HG02973 (cell line): ENCODE data around the gene CRTAC1.

Source experiments
- ATAC-seq: cut with Tn5 transposase; IDR thresholded peaks from one replicate; pipeline ENCODE4 v1.9.1; 2021; ENCODE audit warnings: moderate library complexity; ENCODE audit not compliant: unreplicated experiment

CRTAC1 gene

DNA sequence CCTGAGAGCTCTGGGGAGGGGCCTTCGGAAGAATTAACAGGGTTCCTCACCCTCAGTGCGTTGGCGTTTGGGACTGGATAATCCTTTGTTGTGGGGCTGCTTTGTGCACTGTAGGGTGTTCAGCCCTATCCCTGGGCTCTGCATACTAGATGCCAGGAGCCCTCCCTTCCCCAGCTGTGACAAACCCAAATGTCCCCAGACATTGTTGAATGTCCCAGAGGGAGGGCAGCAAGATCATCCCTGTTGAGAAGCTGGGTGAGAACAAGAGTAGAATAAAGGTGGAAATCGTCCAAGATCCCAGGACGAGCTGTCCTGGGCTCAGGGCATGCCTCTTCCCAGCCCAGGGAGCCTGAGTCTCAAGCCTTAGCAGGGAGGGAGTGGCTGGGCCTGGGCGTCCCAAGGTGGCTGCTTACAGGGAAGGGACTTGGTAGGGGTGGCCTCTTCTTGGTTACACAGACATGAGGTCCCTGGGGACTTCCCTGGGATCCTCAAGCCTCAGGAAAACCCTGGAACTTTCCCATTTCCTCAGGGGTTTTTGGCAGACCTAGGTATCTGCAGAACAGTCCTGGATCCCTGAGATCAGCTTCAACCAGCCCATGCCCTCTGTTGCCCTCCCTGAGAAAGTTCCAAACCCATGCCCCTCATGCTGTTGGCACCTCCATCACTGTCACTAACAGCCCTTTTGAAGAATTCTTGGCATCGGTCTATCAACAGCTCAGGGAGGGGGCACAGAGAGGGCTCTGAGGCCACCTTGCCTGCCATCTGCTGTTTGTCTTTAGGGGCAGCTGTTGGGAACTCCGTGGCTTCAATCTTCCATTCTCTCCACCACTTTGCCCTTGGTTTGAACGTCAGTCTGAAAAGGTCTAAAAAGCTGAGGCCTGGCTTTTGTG lies 127.0 kb downstream of the CRTAC1 start:
- no peak for ATAC-seq

DNA sequence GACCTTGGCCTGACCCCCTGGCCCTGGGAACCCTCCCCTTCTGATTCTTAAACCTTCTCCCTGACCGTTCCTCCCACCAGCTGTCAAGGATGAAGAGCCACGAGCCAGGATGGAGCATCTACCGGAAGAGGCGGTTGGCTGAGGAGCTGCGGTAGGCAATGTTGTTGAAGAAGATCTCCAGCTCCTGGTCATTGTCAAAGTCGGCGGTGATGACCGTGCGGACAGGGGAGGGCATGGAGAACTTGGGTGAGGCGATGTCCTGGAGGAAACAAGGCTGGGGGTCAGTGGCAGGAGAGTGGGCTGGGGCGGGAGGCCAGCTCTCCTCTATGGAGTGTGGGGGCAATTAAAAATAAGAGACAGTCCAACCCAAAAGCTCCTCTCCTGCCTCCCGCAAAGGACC lies 129.0 kb downstream of the CRTAC1 start:
- no peak for ATAC-seq

DNA sequence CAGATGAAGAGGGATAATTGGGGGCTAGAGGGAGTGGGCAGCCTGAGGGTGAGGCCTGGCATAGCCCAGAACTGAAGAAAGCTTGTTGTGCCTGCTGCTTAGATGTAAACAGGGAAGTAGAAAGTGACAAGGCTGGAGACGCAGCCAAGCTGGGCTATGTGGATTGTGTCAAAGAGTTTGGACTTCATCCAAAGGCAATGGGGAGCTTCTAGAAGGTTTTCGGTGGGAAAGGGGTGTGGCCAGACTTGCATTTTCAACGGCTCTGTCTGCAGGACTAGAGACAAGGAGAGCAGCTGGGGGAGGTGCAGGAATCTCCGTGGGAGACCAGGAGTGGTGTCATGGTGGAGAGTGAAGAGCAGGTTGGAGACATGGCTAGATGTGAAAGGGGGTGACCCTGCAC lies 132.0 kb downstream of the CRTAC1 start:
- no peak for ATAC-seq

DNA sequence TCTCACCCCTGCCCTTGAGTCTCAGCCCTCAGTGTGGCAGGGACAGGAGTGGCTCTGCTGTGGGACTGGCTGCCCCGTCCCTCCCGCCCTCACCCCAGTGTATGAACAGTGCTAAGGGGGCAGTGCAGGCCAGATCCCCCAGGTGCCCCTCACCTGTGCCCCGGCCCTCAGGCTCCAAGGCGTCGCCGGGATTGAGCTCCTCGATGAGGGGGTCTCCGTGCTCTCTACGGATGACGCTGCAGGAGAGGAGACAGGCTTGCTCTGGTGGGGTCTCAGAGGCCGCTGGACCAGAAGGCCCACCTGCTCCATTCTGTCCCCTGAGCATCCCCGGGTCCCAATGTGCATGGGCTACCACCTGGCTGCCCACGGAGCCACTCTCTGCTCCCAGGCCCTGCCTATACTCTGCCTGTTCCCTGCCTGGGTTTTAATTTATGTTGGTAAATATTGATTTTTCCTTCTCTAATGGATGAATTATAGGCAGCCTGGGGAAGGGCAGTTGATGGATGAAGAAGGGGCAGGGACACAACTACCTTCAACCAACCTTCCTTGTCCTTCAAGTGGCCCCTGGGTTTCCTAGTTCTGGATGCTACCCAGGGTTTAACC lies 133.6 kb downstream of the CRTAC1 start:
- ATAC-seq, result no peak

DNA sequence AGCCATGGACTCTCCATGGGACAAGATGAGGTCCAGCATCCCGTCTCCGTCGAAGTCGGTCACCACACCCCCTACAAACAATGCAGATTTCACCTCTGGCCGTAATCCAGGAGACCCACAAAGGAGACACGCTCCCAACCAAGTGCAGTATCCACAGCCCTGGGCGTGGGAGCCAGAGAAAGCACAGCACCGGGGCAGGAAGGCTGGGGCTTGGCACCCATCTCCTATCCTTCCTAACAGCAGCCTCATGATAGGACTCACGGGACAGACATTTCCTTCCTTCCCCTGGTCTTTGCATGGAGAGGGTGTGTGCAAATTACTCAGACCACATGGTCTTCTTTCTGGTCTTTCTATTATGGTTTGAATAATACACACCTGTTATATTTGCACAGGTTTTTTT lies 134.5 kb downstream of the CRTAC1 start:
- ATAC-seq, result no peak

DNA sequence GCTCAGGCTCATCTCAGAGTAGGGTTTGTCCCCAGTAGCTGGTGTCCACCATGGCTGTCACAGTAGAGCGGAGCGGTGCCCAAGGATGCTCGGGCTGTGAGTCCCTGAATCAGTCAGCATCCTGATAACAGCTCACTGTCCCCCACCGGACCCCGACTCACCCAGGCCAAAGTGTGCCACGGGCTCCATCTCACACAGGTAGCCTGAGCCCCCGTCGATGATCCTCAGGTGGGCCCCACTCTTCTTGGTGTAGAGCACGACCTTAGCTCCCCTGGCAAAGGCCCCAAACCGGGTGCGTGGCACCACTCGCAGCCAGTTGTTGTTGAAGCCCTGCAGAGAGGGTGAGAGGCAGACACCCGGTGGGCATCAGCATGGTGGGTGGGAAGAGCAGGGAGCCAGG lies 135.3 kb downstream of the CRTAC1 start:
- no peak for ATAC-seq

DNA sequence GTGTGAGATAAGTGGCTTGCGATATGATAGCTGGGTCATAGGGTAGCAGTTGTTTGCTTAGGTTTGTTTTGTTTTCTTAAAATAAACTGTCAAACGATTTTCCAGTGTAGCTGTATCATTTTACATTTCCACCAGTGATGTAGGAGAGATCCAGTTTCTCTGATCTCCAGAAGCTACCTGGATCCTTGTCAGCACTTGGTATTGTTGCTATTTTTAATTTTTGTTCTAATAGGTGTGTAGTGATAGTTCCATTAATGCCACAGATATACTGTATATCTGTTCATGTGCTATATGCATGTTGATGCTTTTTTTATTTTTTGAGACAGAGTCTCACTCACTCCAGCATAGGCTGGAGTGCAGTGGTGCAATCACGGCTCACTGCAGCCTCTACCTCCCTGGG lies 136.3 kb downstream of the CRTAC1 start:
- no peak for ATAC-seq

DNA sequence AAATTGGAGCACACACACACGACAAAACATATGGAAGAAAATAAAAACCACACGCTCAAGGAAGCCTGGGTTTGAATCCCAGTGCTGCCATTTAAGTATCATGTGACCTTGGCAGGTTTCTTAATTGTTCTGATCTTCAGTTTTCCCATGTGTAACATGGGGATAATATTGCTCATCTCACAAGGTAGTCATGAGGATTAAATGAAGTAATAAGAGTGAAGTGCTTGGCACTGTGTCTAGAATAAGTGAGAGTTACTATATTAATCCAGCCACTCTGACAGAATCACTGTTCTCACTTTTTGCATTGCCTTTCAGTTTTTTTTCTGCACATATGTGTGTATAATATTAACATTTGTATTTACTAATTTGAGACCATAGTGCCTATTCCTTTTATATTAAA lies 137.5 kb downstream of the CRTAC1 start:
- no peak for ATAC-seq

DNA sequence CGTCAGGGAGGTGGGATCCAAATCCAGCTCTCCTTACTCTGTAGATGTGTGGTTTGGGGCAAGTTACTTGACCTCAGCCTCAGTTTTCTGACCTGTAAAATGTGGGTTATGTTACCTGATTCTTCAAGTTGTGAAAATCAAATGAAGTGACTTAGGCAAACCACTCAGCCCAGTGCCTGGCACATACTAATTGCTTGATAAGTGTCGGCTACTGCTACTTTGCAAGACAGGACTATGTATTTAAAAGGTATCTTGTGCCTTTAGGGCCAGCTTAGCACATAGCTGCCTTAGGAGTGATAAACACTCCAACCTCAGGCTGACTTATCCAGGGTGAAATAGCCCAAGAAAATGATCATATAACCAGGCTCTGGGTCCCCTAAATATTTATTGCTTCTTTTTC lies 137.9 kb downstream of the CRTAC1 start:
- ATAC-seq, result no peak

DNA sequence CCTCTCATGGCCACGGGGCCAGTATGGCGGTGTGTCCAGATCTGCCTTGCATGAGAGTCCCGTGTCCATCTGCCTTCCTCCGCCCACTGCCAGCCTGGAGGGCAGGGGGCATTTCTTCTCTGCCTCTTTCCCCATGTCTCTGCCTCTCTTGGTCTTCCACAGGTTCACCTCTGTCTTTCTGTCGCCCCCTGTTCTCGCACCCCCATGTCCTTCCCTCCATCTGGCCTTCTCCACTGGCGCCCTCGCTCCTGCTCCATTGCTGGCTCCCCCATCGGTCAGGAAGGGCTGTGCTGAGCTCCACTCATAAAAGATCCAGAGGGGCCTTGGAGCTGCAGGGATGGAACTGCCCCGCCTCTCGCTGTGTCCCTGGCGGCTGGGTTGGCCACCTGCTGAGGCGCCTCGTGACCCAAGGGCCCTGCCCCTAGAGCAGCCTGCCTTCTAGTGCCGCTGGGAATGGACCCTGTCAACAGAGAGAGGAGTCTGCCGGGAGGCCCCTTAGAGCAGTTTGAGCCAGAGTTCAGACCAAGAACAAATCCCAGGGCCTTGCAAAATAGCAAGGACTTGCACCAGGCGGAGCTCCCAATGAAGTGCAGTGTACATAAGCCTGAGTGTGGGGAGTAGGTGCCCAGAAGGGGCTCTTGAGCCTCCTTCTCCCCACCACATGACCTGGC lies 138.8 kb downstream of the CRTAC1 start:
- ATAC-seq, result no peak

DNA sequence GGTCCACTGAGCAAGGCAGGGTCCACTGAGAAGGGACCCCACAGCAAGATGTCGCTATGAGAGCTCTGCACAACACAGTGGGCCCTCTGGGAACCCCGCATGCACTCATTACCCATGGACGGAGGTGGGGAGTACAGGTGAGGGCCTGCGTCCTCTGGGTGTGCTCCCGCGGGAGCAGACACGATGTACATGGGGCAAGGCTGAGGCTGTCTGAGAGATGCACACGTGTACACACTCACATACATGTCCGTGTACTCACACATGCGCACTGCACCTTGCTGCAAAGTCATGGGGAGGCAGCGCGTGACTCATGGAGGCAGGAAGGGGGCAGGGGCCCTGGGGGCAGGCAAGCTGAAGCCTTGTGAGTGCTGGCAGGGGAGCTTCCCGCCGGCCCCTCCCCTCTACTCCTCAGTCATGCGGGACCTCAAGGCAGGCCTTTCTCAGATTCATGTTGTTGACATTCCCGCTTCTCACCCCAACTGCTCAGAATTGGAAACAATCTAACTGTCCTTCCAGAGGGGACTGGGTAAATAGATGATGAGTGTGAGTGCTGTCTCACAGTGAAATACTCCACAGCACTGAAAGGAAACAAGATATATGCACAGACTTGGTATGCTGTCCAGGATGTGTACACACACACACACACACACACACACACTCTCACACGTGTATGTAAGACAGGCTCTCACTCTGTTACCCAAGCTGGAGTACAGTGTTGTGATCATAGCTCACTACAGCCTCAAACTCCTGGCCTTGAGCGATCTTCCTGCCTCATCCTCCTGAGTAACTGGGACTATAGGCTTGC lies 140.8 kb downstream of the CRTAC1 start:
- ATAC-seq, result no peak

DNA sequence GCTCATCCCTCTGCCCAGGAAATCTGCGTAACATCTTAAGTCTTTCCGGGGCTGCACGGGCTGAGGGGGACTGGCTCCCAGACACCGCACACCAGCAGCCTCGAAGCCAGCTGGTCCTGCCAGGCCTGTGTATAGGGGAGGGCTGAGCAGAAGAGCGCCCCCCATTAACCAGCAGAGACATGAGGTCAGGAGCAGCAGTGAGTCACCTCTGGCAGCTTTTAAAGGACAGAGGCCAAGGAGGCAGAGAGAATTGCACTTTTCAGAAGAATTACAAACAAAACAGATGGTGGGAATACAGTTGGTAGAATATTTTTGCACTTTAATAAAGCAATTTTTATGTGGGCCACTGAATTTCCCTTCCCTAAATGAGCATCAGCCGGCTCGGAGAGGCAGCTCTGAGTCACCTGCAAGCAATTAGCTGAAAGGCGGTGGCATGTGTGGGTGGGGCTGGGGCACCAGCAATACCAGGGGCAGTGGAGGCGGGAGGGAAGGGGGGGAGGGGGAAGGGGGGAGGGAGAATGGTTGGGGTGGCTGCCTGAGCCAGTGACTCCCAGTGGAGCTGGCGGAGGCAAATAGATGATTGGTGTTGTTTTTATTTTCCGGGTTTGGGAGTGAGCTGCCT lies 141.7 kb downstream of the CRTAC1 start:
- no peak for ATAC-seq

DNA sequence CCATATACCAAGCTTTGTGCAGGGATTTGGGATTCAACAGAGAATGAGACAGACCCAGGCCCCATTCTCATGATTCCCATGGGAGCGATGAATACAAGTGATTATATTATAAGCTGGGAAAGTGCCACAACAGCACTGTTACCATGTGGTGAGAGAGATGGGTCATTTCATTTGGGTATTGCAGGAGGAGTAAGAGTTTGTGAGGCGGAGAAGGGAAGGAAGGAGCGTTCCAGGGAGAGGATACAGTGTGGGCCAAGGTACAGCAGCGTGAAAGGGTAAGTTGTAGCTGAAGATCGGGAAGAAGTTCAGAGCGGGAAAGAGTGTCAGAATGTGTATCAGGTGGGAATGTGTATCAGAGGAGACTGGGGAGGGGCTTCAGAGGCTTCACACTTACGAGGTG lies 142.3 kb downstream of the CRTAC1 start:
- ATAC-seq, result no peak

DNA sequence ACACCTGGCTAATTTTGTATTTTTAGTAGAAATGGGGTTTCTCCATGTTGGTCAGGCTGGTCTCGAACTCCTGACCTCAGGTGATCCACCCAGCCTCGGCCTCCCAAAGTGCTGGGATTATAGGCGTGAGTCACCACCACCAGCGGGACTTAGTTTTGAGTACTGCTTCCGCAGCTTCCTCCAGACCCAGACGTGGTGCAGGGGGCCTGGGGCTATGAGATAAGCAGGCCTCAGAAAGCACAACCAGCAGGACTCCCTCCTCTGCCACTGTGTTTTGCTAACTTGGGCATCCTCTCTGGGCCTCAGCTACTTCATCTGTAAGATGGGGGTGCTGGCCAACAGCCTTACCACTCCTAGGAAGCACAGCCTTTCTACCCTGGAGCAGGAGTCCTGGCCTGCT lies 143.0 kb downstream of the CRTAC1 start:
- no peak for ATAC-seq

DNA sequence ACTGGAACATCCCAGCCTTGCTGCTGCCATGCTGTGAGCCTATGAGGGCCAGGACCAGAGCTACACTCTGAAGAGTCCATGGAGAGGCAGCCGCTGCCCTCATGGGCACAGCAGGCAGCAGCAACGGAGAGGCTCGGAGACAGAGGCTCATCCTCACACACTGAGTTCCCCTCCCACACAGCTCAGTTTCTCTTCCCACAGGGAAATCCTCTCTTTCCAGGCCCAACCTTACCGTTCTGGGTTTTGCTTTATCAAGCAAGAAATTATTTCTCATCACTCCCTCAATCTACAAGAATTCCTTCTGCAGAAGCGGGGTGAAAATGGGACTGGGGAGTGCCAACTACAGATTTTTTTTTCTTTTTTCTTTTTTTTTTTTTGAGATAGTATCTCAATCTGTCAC lies 144.1 kb downstream of the CRTAC1 start:
- no peak for ATAC-seq

DNA sequence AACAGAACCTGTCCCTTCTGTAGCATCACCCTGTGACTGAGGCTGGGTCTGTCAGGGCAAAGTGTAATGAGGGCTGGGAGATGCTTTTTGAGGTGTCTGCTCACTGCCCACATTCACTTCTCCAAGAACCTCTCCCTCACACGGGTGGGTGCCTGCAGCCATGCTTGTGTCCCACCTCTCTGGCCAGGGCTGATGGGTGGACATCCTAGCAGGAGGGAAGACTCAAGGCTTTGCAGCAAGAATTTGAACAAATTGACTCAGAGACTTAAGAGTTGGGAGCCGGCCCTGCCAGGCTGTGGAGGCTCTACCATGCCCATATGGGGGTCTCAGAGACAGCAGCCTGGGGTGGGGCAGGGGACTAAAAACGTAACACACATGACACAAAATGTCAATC lies 147.3 kb downstream of the CRTAC1 start:
- no peak for ATAC-seq

DNA sequence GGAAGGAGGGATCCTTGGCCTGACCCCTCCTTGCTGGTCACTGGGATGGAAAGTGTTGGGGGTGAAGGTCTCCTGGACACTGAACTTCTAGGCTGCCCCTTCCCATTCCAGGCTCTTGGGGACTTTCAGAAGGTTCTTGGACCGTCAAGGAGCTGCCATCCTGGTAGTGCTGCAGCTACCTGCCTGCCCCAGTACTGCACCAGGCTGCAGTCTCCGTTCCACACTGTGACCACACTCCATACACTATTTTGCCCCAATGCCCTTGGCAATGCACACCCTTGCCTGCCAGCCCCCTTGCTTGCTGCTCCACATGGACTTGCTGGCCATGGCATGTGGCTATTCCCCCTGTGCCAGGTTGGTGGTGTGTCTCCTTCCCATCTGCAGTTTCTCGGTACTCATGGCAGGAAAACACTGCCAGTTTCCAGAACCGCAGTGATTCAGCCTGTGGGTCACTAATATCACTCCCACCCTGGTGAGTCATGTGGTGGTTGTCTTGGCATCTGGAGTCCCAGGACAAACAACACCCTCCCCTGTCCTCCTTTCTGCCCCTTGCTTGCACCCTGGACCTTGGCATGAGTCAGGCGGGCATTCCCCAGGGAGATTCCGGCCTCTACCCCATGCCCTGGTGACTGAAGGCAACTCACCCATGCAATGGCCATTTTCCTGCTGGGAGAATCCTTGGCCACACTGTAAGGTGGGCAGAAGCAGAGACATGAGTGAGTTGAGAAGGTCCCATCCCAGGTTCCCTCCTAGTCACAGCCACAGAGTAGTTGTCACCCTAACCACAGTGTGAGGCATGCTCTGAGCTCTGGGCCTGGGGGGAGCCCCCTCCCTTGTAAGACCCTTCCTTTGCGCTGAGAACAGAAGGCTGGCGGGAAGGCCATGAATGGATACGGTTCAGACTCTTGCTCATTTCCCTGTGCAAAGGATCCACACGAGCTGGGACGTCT lies 148.0 kb downstream of the CRTAC1 start:
- ATAC-seq, result no peak

DNA sequence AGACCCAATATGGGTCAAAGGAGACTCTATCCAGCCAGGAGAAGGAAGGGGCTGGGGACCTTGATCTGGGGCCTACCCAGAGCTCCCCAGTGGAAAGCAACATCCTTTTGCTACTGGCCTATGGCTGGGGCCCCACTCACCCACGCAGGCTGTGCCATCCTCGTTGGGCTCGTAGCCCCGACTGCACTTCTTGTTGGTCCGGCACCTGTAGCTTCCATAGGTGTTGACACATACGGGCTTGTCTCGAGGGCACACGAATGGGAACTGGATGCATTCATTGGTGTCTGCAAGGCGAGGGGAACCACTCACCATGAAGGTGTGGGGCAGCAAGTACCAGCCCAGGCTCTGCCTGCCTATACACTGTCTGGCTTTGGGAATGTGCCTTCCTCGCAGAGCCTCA lies 150.3 kb downstream of the CRTAC1 start:
- no peak for ATAC-seq

DNA sequence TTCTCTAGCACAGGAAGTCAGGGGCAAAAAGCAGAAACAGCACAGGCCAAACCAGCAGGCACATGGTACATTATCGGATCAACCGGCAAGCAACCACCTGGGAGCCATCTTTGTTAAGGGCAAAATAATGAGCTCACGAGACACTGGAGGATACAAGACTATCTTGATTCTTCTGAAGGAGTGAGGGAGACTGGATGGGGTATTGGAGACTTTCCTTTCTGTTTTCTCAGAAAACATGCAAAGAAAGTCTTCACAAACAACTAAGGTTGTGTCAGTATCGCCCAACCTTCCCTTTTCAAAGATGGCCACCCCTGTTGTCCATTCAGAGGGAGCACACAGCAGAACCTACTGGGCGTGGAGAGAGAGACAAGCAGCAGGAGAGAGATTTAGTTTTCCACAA lies 151.2 kb downstream of the CRTAC1 start:
- ATAC-seq, result no peak

DNA sequence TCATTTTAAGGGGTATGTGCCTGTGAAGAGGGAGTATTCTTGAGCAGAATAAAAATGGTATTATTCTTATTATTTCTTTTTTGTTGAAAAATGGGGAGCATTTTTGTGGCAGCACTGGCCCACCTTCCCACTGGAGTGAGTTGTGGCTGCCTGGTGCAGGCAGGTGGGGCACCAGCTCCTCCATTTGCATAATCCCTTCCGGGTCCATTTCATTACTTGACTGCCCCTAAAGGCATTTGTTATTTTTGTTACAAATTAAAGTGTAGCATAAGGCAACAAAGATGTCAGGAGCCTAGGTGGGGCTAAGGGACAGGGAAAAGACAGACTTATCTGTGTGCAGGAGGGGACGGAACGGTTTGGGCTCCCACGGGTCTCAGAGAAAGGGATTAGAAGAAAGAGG lies 154.0 kb downstream of the CRTAC1 start:
- no peak for ATAC-seq
